GM12892 (cell line): Measurements from ENCODE around the gene PPP6R3.

Experiments used
- DNase-seq: peaks from one replicate; pipeline ENCODE4 v3.0.0; 2011; ENCODE audit not compliant: insufficient read length
- FAIRE-seq: peaks from 2 replicates; lab custom pipeline; 2011; peaks lifted over from hg19 to GRCh38; lab: Jason Lieb, UNC
- POLR2A ChIP-seq: IDR thresholded peaks from 2 replicates; pipeline ENCODE4 v1.6.1; 2011; ENCODE audit warnings: low read depth, low read length, control low read depth
- POLR2AphosphoS5 ChIP-seq: IDR thresholded peaks from 2 replicates; pipeline ENCODE4 v1.6.1; 2011; ENCODE audit warnings: low read depth, low read length, control low read depth
- TAF1 ChIP-seq: IDR thresholded peaks from 2 replicates; pipeline ENCODE4 v1.6.1; 2011; ENCODE audit warnings: low read depth, mild to moderate bottlenecking, control low read depth, low read length, borderline replicate concordance

The PPP6R3 gene

DNA sequence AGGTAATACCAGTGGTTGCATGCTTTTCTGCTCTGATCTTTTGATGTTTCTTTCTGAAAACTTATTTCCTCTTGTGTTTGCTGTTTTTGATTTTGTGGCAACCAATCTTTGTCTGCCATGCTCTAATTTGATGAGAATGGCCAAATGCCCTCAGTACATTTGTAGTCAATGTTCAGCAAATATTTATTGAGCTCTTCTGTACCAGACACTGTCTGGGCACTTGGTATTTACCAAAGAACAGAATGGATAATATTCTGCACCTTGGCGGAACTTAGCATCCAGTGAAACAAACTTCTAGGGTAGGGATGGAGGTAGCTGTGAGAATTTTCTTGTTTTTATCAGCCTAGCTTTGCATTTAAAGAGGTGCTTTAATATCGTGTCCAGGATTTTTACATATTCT, 19.6 kb downstream of the PPP6R3 start:
- FAIRE-seq, result no peak
- DNase-seq, result no peak
- TF ChIP-seq POLR2A (no peak), POLR2AphosphoS5 (no peak)

DNA sequence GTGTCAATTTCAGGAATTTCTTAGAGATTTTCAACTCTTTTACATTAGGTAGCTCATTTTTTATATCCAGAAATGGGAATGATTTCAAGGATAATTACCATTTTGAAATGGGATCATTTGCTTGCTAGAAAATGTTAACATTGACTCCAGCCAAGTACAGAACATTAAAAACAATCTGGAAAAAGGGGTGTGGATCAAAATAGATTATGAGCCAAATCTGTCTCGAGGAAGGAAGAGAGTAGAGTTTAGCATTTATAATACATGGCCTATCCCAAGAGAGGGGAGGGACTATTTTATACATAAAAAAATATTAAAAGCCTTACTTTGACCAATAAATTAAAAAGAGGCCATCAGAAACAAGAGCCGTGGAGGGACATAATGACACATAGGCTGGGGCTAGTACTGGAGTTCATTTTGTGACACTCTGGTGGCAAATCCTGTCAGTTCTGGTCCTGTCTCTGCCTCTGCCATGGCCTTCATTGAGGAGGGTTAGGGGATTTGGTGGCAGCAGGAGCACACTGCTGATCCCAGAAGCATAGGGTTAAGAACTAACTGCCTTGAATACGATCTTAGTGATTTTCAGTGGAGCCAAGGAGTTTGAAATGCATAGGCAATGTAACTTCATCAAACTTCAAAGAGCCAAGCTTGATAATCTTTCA, 20.4 kb downstream of the PPP6R3 start:
- TF ChIP-seq TAF1, result no peak
- TF ChIP-seq POLR2AphosphoS5, result no peak
- TF ChIP-seq POLR2A, result no peak
- peak; percentile 21 for FAIRE-seq
- DNase-seq, result no peak

DNA sequence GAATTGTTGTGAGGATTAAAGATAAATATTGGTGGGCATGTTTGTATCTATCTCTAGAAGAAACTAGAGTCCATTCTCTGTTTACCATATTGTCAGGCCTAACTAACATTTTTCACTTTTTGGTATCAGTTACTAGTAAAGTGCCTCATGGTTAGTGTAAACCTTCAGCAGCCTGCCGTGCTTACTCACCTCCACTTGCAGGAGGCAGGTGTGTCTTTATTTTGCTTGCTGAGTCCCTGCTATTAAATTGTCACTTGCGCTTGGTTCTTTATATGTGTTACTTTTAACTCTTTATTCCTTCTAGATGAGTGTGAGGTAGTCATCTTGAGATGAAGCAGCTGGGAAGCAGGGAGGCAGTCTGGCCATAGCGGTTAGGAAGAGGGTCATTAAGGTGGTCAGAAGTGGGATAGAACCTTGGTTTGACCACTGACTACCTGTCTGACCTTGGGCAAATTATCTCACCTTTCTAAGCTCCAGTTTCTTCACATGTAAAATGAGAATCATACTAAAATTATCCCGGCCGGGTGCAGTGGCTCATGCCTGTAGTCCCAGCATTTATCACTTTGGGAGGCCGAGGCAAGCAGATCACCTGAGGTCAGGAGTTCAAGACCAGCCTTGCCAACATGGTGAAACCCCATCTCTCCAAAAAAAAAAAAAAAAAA, 21.2 kb downstream of the PPP6R3 start:
- DNase-seq (no peak), FAIRE-seq (no peak)
- no peak for TF ChIP-seq POLR2A
- no peak for TF ChIP-seq TAF1
- no peak for TF ChIP-seq POLR2AphosphoS5

DNA sequence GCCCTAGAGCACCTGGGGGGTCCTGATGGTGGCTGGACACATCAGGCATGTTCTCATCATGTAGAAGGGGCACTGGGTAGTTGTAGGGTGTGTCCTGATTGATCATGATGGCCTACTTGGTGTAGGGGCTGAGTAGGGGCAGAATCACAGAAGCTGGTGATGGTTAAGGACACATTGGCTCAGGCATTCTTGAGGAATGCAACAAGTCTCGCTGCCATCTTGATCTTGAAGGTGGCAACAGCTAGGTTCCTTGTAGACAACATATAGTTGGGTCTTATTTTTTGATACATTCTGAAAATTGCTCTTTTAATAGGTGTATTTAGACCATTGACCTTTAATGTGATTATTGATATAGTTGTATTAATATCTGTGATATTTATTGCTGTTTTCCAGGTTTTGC, 28.1 kb downstream of the PPP6R3 start:
- DNase-seq (no peak), FAIRE-seq (no peak)
- TF ChIP-seq TAF1 (no peak), POLR2A (no peak), POLR2AphosphoS5 (no peak)

DNA sequence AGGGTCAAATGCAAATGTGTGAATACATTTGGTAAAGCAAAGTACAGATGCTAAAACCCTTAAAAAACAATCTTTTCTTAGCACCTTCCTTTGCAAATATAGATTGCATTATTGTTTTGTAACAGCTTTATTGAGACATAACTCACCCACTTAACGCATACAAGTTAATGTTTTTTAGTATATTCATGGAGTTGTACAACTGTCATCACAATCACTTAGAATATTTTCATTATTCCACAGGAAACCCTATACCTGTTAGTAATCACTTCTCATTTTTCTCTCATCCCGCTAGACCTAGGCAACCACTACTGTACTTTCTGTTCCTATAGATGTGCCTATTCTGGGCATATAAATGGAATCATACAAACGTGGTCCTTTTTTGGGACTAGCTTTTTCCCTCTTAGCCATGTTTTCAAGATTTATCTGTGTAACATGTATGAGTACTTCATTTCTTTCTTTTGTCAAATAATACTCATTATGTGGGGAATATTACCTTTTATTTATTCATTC, 34.7 kb downstream of the PPP6R3 start:
- DNase-seq, result no peak
- no peak for TF ChIP-seq POLR2A
- TF ChIP-seq TAF1, result no peak
- no peak for TF ChIP-seq POLR2AphosphoS5
- peak; percentile 78 for FAIRE-seq

DNA sequence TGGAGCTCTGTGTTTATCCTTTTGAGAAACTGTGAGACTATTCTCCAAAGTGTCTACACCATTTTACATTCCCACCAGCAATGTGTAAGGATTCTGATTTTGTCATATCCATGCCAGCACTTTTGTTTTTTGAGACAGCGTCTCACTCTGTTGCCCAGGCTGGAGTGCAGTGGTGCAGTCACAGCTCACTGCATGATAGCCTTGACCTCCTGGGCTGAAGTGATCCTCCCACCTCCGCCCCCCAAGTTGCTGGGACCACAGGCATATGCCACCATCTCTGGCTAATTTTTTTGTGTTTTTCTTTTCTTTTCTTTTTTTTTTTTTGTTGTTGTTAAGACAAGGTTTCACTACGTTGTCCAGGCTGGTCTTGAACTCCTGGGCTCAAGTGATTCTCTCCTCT, 35.3 kb downstream of the PPP6R3 start:
- FAIRE-seq (peak; percentile 54), DNase-seq (no peak)
- TF ChIP-seq POLR2AphosphoS5, result no peak
- no peak for TF ChIP-seq POLR2A
- no peak for TF ChIP-seq TAF1

DNA sequence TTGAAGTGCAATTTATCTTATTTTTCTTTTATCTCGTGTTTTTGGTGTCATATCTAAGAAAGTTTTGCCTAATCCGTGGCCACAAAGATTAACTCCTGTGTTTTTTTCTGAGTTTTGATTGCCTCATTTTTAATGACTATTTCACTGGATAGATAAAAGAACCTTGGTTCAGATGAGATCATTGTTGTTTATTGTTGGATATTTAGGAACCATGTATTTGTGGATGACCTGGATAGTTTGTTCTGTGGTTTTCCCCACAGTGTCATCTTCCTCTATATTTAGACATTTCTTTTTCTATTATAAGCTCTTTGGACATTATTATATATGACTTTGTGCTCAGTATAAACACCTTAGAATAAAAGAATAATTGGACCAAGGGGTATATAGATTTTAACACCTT, 37.2 kb downstream of the PPP6R3 start:
- no peak for TF ChIP-seq POLR2A
- TF ChIP-seq TAF1, result no peak
- no peak for TF ChIP-seq POLR2AphosphoS5
- no peak for FAIRE-seq
- DNase-seq, result no peak

DNA sequence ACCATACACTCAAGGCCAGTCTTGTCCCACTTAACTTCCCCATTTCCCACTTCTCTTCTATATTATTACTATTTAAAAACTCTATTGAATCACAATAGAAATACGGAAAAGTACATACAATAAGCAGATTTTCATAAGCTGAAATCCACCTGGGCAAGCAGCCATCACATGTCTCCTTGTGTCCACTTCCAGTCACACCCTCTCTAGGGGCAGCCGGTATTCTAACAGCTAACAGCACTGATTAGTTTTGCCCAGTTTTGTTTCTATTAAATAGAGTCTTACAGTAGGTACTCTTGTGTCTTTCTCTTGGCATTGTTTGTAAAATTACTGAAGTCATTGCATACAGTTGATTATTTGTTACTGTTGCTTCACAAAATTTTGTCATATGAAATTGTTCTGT, 37.8 kb downstream of the PPP6R3 start:
- DNase-seq, result no peak
- FAIRE-seq, result no peak
- TF ChIP-seq POLR2AphosphoS5 (no peak), POLR2A (no peak), TAF1 (no peak)

DNA sequence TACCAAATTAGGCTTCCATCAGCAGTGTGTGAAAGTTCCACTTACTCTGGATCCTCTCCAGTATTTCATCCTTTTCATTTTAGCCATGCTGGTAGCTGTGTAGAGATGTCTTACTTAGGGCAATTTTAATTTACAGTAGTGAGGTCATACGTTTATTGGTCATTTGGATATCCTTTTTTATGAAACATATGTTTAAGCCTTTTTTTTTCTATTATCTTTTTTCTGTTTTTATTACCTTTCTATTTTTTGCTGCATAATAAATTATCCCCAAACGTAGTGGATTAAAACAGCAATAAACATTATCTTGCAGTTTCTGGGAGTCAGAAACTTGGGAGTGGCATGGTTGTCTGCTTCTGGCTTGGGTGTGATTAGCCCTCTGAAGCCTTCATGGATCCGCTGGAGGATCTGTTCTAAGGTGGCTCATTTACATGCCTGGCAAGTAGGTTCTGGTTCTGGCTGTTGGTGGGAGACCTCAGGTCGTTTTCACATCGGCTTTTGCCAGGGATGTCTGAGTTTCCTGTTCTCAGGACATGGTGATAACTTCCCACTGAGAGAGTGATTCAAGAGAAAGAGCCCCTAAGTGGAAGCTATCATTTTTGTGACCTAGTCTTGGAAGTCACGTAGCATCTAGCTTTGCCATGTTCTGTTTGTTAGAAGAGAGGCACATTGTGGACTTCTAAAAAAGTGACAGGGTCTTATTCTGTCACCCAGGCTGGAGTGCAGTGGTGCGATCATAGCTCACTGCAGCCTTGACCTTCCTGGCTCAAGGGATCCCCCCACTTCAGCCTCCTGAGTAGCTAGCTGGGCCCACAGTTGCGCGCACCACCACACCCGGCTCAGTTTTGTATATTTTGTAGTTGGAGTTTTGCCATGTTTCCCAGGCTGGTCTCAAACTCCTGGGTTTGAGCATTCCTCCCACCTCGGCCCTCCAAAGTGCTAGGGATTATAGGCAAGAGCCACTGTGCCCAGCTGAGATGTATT, 38.6 kb downstream of the PPP6R3 start:
- no peak for DNase-seq
- no peak for TF ChIP-seq TAF1
- TF ChIP-seq POLR2A, result no peak
- no peak for TF ChIP-seq POLR2AphosphoS5
- FAIRE-seq, result peak; percentile 74

DNA sequence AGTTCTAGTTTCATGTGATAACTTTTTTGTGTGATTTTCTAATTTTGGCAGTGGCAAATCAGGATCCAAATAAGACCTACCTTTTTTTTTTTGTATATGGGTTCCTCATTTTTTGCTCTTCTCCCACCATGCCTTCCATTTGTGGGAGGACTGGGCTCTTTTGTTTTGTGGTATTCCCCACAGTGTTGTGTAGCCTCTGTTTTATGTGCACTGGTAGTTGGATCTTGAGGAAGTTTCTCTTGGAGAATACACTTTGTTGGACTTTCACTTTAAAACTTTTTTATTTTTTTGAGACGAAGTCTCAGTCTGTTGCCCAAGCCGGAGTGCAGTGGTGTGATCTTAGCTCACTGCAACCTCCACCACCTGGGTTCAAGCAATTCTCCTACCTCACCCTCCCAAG, 39.7 kb downstream of the PPP6R3 start:
- TF ChIP-seq POLR2A (no peak), TAF1 (no peak), POLR2AphosphoS5 (no peak)
- DNase-seq (no peak), FAIRE-seq (peak; percentile 51)

DNA sequence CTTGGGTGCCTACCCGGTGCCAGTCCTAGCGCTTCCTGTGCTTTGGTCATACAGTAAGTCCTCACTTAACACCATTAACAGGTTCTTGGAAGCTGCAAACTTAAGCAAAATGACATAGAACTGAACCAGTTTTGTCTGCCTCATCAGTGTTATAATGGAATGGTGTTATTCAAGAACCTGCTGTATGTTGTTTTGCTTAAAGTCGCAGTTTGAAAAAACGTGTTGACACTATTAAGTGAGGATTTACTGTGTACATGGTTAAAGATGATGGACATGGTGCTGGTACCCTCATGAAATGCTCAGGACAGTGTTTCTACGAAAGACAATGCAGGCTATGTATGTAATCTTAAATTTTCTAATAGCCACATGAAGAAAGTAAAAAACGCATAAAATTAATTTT, 41.3 kb downstream of the PPP6R3 start:
- FAIRE-seq, result no peak
- no peak for DNase-seq
- TF ChIP-seq POLR2A (no peak), TAF1 (no peak), POLR2AphosphoS5 (no peak)
